ENCODE results near the gene SIPA1L2.

SIPA1L2 gene

GRCh38 chr1:232648316-232648715, 18.4 kb upstream of the SIPA1L2 start:
- DNase-seq (ENCODE audit: low spot score) = no peak

- DNase-seq (ENCODE audit: low spot score) = no peak
Measured at GRCh38 chr1:232644209-232644608, 14.3 kb upstream of the SIPA1L2 start.

- DNase-seq (ENCODE audit: low spot score) = no peak
Measured at GRCh38 chr1:232643251-232643650, 13.3 kb upstream of the SIPA1L2 start.

- no peak for DNase-seq (ENCODE audit: low spot score)
Measured at GRCh38 chr1:232641507-232641906, 11.6 kb upstream of the SIPA1L2 start.

GRCh38 chr1:232636799-232637198, 6.9 kb upstream of the SIPA1L2 start:
- no peak for DNase-seq (ENCODE audit: low spot score)

- DNase-seq (ENCODE audit: low spot score) = peak; percentile 43
Measured at GRCh38 chr1:232635778-232636356, 5.9 kb upstream of the SIPA1L2 start.

GRCh38 chr1:232635279-232635678, 5.3 kb upstream of the SIPA1L2 start:
- DNase-seq (ENCODE audit: low spot score) = no peak

- DNase-seq (ENCODE audit: low spot score) = no peak
Measured at GRCh38 chr1:232634096-232634495, 4.2 kb upstream of the SIPA1L2 start.

- DNase-seq (ENCODE audit: low spot score) = no peak
Measured at GRCh38 chr1:232630894-232631195, 912 bp upstream of the SIPA1L2 start.

GRCh38 chr1:232629250-232630046, 485 bp downstream of the SIPA1L2 start:
- peak; percentile 20 for DNase-seq (ENCODE audit: low spot score)

- DNase-seq (ENCODE audit: low spot score) = no peak
Measured at GRCh38 chr1:232628335-232629249, 1.3 kb downstream of the SIPA1L2 start.

- DNase-seq (ENCODE audit: low spot score) = peak; percentile 35
Measured at GRCh38 chr1:232627645-232628334, 2.1 kb downstream of the SIPA1L2 start.

GRCh38 chr1:232627171-232627570, 2.8 kb downstream of the SIPA1L2 start:
- DNase-seq (ENCODE audit: low spot score) = no peak

- no peak for DNase-seq (ENCODE audit: low spot score)
Measured at GRCh38 chr1:232626452-232626851, 3.5 kb downstream of the SIPA1L2 start.

GRCh38 chr1:232625319-232625868, 4.5 kb downstream of the SIPA1L2 start:
- DNase-seq (ENCODE audit: low spot score) = no peak

GRCh38 chr1:232624546-232625281, 5.2 kb downstream of the SIPA1L2 start:
- no peak for DNase-seq (ENCODE audit: low spot score)

- DNase-seq (ENCODE audit: low spot score) = peak; percentile 47
Measured at GRCh38 chr1:232622981-232623380, 7.0 kb downstream of the SIPA1L2 start.

- no peak for DNase-seq (ENCODE audit: low spot score)
Measured at GRCh38 chr1:232622378-232622777, 7.6 kb downstream of the SIPA1L2 start.

GRCh38 chr1:232621050-232621449, 8.9 kb downstream of the SIPA1L2 start:
- DNase-seq (ENCODE audit: low spot score) = no peak

- peak; percentile 22 for DNase-seq (ENCODE audit: low spot score)
Measured at GRCh38 chr1:232620356-232620969, 9.5 kb downstream of the SIPA1L2 start.

- DNase-seq (ENCODE audit: low spot score) = no peak
Measured at GRCh38 chr1:232617237-232617636, 12.7 kb downstream of the SIPA1L2 start.
